ENCODE measurements around the gene CCL8.

CCL8 gene

GRCh38 chr17:34314279-34314678, 5.0 kb upstream of the CCL8 start:
- peak; percentile 73 for DNase-seq (ENCODE audit: low read depth)

- no peak for DNase-seq (ENCODE audit: low read depth)
Observed at GRCh38 chr17:34318474-34318873, 761 bp upstream of the CCL8 start.

GRCh38 chr17:34321964-34322363, 2.7 kb downstream of the CCL8 start:
- no peak for DNase-seq (ENCODE audit: low read depth)

GRCh38 chr17:34327580-34327979, 8.3 kb downstream of the CCL8 start:
- peak; percentile 34 for DNase-seq (ENCODE audit: low read depth)

GRCh38 chr17:34337701-34338100, 18.5 kb downstream of the CCL8 start:
- DNase-seq (ENCODE audit: low read depth) = no peak

GRCh38 chr17:34339138-34339770, 20.0 kb downstream of the CCL8 start:
- no peak for DNase-seq (ENCODE audit: low read depth)

GRCh38 chr17:34341916-34342315, 22.7 kb downstream of the CCL8 start:
- no peak for DNase-seq (ENCODE audit: low read depth)

GRCh38 chr17:34347063-34347462, 27.8 kb downstream of the CCL8 start:
- no peak for DNase-seq (ENCODE audit: low read depth)

- DNase-seq (ENCODE audit: low read depth) = no peak
Observed at GRCh38 chr17:34349751-34350150, 30.5 kb downstream of the CCL8 start.

GRCh38 chr17:34351096-34351495, 31.9 kb downstream of the CCL8 start:
- peak; percentile 24 for DNase-seq (ENCODE audit: low read depth)

- DNase-seq (ENCODE audit: low read depth) = no peak
Observed at GRCh38 chr17:34352191-34352590, 33.0 kb downstream of the CCL8 start.

- peak; percentile 73 for DNase-seq (ENCODE audit: low read depth)
Observed at GRCh38 chr17:34354637-34355036, 35.4 kb downstream of the CCL8 start.

- DNase-seq (ENCODE audit: low read depth) = no peak
Observed at GRCh38 chr17:34356194-34356593, 37.0 kb downstream of the CCL8 start, which contains the start of gene CCL13. Gene CCL13, plus strand, starts transcription at chr17:34356480. Its CDS starts 47 bp downstream, at chr17:34356527.

GRCh38 chr17:34357398-34357797, 38.2 kb downstream of the CCL8 start:
- no peak for DNase-seq (ENCODE audit: low read depth)

GRCh38 chr17:34358631-34359030, 39.4 kb downstream of the CCL8 start:
- DNase-seq (ENCODE audit: low read depth) = no peak

- no peak for DNase-seq (ENCODE audit: low read depth)
Observed at GRCh38 chr17:34360601-34361270, 41.5 kb downstream of the CCL8 start.

- DNase-seq (ENCODE audit: low read depth) = peak; percentile 84
Observed at GRCh38 chr17:34361478-34362061, 42.3 kb downstream of the CCL8 start.

- DNase-seq (ENCODE audit: low read depth) = no peak
Observed at GRCh38 chr17:34363183-34363661, 44.0 kb downstream of the CCL8 start, which contains the start of gene CCL1. Gene CCL1, minus strand, starts transcription at chr17:34363233. Its CDS starts 72 bp downstream, at chr17:34363161.

- no peak for DNase-seq (ENCODE audit: low read depth)
Observed at GRCh38 chr17:34364751-34365150, 45.5 kb downstream of the CCL8 start.

GRCh38 chr17:34365340-34365739, 46.1 kb downstream of the CCL8 start:
- DNase-seq (ENCODE audit: low read depth) = no peak

GRCh38 chr17:34366010-34366409, 46.8 kb downstream of the CCL8 start:
- no peak for DNase-seq (ENCODE audit: low read depth)

GRCh38 chr17:34366529-34367107, 47.4 kb downstream of the CCL8 start:
- DNase-seq (ENCODE audit: low read depth) = no peak
